OCI-LY3 (cell line): ENCODE measurements around the gene ASIC2.

Experiments used
- CTCF ChIP-seq: fragments of 200-600, 300-600 bp; sonication (generic); IDR thresholded peaks from 2 replicates; pipeline ENCODE4 v1.5.1; 2014; ENCODE audit warnings: antibody characterized with exemption, low read length, low read depth
- EZH2phosphoT487 ChIP-seq: fragments of 200-600 bp; shearing (Covaris generic); IDR thresholded peaks from 2 replicates; pipeline ENCODE4 v1.6.1; 2018; ENCODE audit warnings: antibody characterized with exemption, mixed run types, low read depth

- TF ChIP-seq CTCF (no peak), EZH2phosphoT487 (no peak)
Measured at GRCh38 chr17:33053676-33054075, 239.4 kb downstream of the ASIC2 start.
